ENCODE data around the gene SLC16A2.
A peak's percentile ranks its signal among the peaks of the same experiment; 100 is the strongest.

DNA sequence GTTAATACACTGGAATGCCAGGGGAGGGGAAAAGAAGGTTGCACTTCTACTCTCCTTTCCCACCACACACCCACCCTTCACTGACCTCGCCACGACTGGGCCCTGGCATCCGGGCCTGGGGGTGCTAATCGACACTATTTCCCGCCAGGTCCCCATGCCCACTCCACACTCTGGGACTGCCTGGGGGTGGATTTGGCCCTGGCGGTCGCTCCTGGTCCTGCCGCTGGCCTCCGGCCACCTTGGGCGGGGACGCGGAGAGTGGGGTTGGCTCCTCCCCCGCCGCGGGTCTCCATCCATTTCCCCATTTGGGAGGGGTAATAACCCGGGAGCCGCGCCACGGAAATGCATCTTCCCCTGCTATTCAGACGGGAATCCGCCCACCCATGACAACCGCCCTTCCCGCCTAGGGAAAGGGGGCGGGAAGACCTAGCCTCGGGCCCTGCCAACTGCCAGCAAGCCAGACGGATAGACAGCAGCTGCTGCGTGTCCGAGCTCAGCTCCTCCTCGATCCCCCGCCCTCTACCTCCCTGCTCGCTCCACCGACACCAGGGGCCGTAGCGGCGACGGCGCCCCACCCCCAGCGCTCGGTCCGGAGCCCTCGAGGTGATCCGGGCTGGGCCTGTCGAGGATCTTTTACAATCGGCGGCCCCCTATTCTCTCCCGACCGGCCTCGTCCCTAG is 115.0 kb downstream of the SLC16A2 start:
- peak in 1 of 3 donors; percentile 24 for TF ChIP-seq POLR2A (IDR thresholded peaks at IDR 0.05)
- TF ChIP-seq, protein P1, sequence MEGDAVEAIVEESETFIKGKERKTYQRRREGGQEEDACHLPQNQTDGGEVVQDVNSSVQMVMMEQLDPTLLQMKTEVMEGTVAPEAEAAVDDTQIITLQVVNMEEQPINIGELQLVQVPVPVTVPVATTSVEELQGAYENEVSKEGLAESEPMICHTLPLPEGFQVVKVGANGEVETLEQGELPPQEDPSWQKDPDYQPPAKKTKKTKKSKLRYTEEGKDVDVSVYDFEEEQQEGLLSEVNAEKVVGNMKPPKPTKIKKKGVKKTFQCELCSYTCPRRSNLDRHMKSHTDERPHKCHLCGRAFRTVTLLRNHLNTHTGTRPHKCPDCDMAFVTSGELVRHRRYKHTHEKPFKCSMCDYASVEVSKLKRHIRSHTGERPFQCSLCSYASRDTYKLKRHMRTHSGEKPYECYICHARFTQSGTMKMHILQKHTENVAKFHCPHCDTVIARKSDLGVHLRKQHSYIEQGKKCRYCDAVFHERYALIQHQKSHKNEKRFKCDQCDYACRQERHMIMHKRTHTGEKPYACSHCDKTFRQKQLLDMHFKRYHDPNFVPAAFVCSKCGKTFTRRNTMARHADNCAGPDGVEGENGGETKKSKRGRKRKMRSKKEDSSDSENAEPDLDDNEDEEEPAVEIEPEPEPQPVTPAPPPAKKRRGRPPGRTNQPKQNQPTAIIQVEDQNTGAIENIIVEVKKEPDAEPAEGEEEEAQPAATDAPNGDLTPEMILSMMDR (IDR thresholded peaks at IDR 0.05) = peak in 5 of 7 experiments; percentile 28 to 57 (median 46)

Measured in body of pancreas (tissue), 4 donors.